ENCODE results near the gene OLIG1. TPM values are rescaled to one million over a fixed set of nuclear protein-coding genes. Genes with fewer than 3 reads are reported as not detected.

OLIG1 gene
- total RNA-seq, 1 experiment from 2014 or later: not detected

DNA sequence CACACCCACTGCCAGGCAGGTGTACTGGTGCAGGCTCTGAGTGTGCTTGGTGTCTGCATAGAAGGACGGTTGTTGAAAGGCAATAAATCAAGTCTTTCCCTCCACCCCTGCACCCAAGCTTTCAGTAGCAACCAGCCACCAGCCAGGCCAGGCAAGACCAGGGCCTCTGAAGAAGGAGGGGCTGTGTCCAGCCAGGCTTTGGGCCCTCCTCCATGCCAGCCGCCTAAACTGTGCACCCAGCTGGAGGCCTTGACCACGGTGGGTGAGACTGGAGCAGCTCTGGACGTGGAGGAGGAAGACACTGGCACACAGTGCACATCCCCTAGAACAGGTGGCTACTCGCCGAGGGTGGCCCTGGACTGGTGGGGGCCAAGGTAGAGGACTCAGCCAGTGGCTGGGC lies 39.3 kb upstream of the OLIG1 start:
- no peak for DNase-seq (ENCODE audit: low read depth)

DNA sequence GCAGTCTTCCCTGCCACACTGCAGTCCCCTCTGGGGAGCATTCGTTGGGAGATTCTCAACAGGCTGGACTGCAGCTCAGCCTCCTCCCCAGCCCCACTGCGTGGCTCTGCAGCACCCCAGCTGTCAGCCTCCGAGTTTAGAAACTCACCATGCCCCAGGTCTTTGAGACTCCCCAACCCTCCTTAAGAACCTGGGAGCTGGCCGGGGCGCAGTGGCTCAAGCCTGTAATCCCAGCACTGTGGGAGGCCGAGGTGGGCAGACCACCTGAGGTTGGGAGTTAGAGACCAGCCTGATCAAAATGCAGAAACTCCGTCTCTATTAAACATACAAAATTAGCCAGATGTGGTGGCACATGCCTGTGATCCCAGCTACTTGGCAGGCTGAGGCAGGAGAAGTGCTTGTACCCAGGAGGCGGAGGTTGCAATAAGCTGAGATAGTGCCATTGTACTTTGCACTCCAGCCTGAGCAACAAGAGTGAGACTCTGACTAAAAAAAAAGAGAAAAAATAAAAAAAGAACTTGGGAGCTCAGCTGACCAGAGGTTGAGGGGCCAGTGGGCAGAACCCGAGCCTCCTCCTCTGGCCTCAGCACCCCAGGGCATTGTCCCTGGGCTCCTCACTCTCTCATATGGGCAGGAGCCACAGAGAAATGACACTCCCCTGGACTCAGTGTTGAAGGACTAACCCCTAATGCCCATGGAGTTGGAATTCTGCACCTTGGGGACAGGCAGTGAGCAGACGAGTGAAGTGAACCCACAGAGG lies 38.6 kb upstream of the OLIG1 start:
- no peak for DNase-seq (ENCODE audit: low read depth)

DNA sequence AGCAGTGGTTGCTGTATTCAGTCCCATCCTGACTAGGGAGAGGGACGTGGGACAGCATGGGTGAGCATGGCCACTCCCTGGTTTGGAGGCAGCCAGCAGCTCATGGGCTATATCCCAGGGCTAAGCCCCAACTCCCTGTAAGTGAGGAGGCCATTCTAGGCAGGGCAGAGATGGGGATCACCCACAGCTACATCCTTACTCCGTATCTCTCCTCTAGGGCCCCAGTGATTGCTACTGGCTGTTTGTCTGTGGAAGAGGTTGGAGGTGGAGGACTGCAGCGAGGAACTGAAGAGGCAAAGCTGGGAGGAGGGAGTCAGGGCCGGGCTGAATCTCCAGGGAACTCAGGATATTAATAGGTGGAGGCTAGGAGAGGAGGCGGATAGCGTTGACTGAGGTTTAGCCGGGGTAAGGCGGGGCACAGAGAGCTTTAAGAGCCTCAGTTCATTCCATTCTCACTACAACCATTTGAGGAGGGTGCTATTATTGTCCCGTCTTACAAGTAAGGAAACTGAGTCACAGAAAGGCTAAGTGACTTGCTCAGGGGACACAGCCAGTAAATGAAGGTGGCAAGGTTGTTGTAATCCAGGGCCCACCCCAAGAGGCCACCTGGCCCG lies 37.4 kb upstream of the OLIG1 start:
- no peak for DNase-seq (ENCODE audit: low read depth)

DNA sequence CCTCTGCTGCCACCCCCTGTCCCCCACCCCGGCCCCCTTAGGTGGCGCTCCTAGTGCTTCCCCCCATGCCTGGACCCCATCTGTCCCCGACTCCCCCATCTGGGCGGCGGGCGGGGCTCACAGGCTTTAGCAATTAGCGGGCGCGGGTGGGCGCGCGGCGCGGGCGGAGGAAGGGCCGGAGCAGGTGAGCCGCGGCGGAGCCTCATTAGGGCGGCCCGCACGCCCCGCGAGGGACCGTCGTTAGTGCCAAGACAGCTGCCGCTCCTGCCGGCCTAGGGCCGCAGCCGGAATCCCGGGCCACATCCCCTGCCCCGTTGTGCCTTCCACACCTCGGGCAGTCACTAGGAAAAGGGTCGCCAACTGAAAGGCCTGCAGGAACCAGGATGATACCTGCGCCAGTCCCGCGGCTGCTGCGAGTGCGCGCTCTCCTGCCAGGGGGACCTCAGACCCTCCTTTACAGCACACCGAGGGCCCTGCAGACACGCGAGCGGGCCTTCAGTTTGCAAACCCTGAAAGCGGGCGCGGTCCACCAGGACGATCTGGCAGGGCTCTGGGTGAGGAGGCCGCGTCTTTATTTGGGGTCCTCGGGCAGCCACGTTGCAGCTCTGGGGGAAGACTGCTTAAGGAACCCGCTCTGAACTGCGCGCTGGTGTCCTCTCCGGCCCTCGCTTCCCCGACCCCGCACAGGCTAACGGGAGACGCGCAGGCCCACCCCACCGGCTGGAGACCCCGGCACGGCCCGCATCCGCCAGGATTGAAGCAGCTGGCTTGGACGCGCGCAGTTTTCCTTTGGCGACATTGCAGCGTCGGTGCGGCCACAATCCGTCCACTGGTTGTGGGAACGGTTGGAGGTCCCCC lies 36.6 kb upstream of the OLIG1 start:
- DNase-seq (ENCODE audit: low read depth): no peak

DNA sequence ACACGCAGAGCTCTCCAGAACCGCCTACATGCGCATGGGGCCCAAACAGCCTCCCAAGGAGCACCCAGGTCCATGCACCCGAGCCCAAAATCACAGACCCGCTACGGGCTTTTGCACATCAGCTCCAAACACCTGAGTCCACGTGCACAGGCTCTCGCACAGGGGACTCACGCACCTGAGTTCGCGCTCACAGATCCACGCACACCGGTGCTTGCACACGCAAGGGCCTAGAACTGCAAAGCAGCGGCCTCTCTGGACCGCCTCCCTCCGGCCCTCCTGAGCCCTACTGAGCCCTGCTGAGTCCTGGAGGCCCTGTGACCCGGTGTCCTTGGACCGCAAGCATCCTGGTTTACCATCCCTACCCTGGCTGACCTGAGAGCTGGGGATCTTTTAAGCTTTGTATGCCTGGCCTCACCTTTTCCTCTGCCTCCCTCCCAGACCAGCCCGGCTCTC lies 36.0 kb upstream of the OLIG1 start:
- no peak for DNase-seq (ENCODE audit: low read depth)

DNA sequence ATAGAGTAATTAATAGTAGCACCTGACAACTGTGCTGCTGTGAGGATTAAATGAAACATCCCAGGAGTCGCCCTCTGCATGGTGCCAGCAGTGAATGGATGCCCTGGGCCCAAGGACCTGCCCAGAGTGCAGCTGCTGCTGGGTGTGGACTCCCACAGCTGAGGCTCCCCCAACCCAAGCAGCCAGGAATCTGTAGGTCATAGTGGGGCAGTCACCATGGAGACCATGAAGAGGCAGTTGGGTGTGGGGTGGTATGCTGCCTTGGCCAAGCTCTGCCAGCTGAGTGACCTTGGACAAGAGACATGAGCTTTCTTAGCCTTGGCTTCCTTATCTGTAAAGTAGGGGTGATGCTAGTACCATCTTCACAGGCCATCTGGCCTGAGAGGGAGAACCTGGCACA lies 34.8 kb upstream of the OLIG1 start:
- DNase-seq (ENCODE audit: low read depth): no peak

DNA sequence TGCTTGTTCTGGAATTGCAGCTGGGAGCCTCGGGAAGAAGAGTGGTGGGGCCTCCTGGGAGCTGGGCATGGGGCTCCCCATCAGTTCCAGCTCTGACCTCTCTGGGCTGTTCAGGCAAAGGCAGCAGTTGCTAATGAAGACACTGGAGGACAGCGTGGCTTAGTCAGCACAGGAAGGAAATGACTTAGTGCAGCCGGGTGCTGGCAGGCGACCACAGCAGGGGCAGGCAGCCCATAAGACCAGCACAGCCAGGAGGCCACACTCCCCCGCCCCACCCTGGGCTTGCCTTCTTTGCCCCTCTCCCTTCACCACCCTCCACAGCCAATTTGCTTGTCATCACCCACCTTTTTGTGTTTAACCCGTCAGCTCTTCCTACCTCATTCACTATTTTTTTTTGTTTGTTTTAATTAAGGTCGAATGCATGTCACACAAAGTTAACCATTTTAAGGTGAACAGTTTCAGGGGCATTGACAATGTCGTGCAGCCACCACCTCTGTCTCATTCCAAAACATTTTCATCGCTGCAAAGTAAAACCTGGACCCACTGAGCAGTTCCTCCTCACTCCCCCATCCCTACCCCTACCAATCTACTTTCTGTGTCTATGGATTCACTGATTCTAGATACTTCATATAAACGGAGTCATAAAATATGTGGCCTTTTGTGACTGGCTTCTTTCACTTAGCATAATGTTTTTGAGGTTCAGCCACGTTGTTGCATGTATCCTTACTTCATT lies 33.3 kb upstream of the OLIG1 start:
- peak; percentile 47 for DNase-seq (ENCODE audit: low read depth)

DNA sequence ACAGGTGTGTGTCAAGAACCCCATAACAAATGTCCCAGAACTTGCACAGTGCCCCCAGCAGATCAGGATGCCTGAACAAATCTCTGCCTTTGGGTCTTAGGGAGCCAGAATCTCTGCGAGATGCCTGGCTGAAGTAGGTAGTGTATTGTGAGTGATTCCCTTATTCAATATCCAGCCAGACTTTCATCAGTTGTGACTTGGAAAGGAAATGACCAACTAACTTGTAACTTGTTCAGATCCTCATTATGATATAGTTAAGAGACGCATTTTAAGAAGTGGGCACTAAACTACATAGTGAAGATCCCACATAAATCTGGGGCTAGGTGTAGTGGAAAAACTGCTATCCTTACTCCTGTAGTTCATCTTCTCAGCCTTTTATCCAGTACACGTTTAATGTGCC lies 32.4 kb upstream of the OLIG1 start:
- DNase-seq (ENCODE audit: low read depth): no peak

DNA sequence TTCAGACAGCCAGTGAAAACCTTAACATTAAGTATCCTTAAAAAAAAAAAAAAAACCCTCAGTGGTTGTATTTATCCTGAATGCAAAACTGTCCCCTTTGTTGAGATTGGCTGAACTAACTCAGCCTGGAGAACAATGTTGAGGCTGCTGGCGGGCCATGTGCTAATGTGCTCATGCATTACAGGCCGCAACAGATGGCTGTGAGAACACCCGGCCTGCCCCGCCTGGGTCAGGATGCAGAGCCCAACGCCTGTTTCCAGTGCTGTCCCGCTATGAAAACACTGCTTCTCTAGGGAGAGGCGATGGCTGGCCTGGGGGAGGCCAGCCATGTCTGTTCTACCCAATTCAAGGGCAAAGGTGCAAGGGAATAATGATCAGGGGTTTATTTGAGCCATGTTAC lies 30.4 kb upstream of the OLIG1 start:
- peak; percentile 21 for DNase-seq (ENCODE audit: low read depth)

DNA sequence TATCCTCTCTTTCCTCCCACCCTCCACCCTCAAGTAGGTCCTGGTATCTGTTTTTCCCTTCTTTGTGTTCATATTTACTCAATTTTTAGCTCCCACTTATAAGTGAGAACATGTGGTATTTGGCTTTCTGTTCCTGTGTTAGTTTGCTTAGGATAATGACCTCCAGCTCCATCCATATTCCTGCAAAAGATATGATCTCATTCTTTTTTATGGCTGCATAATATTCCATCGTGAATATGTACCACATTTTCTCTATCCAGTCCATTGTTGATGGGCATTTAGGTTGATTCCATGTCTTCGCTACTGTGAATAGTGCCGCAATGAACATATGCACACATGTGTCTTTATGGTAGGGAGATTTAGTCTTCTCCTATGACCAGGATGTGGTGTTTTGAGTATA lies 29.7 kb upstream of the OLIG1 start:
- no peak for DNase-seq (ENCODE audit: low read depth)

DNA sequence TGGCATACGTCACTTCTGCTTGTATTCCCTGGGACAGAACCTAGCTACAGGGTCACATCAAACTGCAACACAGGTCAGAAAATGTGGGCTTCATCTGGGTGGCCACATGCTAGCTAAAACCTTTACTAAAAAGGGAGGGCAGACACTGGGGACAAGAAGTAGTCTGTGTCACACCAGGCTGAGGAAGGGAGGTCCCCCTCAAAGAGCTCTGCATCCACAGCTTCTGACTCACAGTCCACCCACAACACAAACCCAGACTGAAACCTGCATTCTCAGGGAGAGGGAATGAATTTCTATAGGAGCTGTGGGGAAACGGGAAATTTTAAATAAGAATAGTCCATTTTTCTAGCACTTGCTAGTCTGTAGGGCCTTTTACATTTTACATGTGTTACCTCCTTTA lies 28.0 kb upstream of the OLIG1 start:
- DNase-seq (ENCODE audit: low read depth): no peak

DNA sequence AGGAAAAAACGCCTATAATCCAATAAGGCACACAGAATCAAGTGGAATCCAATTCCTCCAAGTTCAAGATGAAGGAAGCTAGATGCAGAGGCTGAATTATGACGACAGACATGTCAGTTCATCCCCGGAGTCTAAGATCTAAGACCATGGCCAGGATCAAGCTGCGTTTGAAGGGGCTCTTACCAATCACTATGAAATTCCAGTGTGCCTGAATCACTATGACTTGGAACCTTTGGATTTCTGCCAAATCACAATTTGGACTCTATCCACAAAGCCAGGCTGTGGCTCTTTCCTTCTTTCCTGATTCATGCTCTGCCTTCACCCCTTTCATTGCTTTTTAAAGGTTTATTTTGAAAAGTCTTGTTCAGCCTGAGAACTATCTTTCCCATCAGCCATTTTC lies 27.1 kb upstream of the OLIG1 start:
- peak; percentile 90 for DNase-seq (ENCODE audit: low read depth)

DNA sequence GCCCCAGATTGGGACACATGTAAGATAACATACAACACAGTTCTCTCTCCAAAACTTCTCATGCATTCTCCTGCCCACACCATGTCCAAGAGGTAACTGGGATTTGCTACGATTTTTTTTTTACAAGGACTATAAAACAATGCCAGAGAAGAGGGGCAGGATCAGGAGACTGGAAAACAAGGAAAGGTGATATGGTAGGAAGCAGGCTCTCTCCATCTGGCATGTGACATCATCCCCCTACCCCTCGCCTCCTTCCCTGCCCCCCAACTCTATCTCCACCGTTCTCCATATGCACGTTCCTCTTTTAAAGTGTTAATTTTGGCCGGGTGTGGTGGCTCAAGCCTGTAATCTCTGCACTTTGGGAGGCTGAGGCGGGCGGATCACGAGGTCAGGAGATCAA lies 23.5 kb upstream of the OLIG1 start:
- DNase-seq (ENCODE audit: low read depth): no peak

DNA sequence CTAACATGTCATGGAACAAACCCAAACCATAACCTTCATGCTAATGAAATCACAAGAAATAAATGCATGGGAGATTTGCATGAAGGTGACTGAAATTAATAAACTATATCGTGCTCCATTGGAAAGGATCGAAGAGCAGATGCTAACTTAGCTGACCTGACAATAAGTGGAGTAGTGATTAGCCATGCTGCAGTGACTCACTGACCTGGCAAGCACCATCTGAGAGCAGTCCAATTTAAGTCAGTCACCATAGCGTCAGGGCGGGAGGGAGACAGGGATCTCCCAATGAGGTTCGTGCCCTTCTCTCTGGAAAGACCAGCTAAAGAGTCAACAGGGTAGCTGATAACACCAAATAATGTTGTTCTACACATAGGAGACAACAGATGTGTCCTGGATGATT lies 22.7 kb upstream of the OLIG1 start:
- peak; percentile 45 for DNase-seq (ENCODE audit: low read depth)

DNA sequence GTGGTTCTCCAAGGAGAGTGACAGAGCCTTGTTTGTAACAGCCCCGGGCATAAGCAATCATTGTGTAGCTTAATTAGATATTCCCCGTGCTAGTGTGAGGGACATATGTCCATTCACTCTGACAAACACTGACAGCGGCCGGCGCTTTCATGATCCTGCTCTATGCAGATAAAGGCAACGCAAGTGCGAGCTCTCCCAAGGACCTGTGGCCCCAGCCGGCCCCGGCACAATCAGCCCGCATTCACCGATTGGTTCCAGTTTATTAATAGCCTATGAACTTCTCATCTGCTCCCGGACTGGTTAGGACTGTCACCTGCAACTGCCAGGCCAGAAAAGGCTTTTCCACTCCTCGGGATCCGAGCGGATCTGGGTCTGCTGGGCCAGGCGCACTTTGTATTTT lies 18.0 kb upstream of the OLIG1 start:
- DNase-seq (ENCODE audit: low read depth): no peak

DNA sequence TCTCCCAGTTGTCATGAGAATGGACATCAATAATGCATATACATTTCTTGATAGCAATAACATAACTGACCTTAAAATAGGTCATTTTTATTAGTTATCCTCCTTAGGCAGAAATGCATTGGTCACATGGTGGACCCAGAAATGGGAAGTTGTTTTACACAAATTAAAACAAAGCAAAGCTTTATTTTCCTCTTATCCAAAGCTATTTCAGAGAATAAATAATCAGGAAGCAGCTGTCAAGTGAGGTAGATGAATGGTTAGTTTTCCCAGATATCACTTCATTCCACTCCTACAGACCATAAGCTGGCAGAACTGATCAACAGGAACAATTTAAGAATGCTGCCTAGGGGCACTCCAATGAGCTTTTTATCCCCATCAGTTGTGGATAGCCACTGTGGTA lies 16.0 kb upstream of the OLIG1 start:
- DNase-seq (ENCODE audit: low read depth): no peak

DNA sequence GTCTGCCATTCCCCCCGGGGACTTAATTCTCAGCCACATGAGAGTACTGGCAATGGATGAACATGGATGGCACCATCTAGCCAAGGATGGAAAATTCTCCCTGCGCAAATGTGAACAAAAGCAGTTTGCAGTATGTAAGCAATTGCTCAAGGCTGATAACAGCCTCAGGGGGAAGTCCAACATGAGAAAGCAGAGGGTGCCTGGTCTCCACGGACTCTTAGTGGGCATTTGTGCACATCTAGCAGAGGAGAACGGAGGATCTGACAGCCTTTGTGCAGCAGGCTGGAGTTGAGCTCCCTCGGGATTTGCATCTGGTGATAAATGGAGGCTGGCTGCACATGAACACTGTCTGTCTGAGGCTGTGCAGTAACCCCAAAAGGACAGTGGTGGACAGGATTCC lies 13.9 kb upstream of the OLIG1 start:
- no peak for DNase-seq (ENCODE audit: low read depth)

DNA sequence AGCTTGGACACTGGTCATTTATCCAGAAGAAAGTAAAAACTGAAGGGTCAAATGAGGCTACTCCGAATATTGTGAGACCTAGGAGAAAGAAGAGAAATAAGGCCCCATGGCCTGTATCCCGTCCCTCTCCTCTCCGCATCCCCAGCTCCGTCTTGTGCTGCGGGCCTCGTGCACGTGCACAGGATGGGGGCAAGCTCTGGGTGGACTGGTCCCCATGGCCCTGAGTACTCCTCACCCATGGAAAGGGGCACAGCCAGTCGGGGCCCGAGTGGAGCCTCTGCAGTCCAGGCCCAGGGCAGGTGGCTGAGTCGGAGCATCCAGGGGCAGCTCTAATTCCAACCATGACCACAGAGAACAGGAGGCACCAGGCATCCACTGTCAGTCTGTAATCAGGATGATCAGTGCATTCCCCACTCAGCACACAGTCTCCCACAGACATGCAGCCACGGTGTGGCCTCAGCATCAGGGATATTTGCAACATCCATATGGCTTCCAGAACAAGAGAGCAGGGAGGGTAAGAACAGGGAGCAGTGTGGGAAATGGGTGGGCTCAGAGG lies 12.5 kb upstream of the OLIG1 start:
- no peak for DNase-seq (ENCODE audit: low read depth)

DNA sequence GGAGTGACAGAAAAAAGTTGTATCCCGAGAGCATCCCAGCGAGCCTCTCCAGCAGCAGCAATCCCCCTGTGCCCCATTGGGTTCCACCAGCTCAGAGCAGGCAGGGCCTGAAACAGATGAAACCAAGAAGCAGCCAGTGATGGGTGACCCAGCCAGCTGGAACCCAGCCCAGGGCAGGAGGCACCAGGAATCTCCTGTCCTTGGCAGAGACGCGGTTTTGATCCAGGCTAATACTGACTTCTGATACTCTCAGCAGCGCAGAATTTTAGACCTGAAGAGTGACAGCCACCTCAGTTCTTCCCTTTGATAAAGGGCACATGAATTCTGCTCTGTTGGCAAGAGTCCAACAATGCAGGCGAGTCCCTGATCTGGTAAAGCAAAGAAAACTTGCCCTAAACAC lies 11.4 kb upstream of the OLIG1 start:
- no peak for DNase-seq (ENCODE audit: low read depth)

DNA sequence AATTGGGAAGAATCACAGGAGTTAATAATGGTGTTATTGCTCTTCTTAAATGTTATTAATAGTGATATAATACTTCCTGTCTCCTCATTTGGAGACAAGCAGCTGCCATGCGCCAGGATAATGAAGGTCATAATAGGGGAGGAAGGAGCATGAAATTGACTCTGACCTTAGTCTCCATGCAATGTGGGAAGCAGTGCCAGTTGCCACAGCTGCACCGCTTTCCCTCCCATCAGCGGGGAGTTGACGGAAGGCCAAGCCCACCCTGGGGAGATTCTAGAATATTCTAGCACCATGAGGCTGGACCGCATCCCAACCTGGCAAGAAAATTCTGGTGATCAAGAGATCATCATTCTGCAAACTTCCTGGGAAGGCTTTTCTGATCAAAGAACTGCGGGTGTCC lies 11.0 kb upstream of the OLIG1 start:
- DNase-seq (ENCODE audit: low read depth): no peak

DNA sequence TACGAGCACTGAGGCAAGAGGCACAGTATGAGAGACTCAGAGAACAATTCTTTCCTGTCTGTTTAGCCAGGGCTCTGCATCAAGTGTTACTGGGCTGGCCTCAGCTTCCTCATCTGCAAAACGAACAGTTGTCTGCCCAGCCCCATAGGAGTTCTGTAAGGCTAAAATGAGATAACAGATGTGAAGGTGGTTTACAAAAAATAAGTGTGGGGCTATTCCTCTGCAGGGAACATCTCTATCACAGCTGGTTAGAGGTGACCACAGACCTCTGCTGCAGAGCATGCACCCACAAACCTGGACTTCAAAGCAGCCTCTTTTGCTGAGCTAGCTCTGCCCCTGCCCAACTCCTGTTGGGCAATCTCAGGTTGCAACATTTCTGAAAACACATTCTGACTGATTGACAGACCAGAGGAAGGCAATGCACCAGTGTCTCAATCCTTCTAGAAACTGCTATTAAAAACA lies 10.5 kb upstream of the OLIG1 start:
- no peak for DNase-seq (ENCODE audit: low read depth)

Data from LHCN-M2 (cell line).